HCT116 (cell line): ENCODE data around the gene OTOL1.

ENCODE experiments used
- JUND ChIP-seq: IDR thresholded peaks from 2 replicates; pipeline ENCODE4 v1.6.1; 2012
- POLR2A ChIP-seq: IDR thresholded peaks from 2 replicates; pipeline ENCODE4 v1.7.0; 2011; ENCODE audit warnings: borderline replicate concordance; ENCODE audit not compliant: insufficient read depth, insufficient read length; ENCODE audit errors: extremely low read depth
- SP1 ChIP-seq: IDR thresholded peaks from 2 replicates; pipeline ENCODE4 v1.6.1; 2012; ENCODE audit warnings: low read depth

DNA sequence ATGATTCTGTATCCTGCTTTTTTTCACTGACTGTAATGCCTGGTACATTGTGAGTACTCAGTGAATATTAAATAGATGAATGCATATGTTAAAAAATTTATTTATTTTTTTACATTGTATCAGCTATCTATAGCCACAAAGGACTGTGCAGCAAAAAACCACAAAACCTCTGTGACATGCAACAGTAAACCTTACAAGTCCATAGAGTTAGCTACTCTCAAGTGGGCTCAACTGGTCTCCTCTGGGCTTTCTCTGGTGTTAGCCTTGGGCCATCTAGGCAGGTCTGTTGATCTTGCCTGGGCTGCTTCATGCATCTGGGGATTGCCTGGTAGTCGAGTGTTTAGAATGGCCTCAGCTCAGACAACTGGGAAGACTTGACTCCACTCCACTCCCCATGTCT, 35.3 kb downstream of the OTOL1 start:
- TF ChIP-seq JUND (no peak), SP1 (no peak), POLR2A (no peak)
